BE2C (cell line): ENCODE data around the gene C3orf70.

Source experiments
- DNase-seq: peaks from one replicate; pipeline ENCODE4 v3.0.0-alpha.2; 2020
- H3K27me3 ChIP-seq: fragments of 250-450 bp; sonication (Bioruptor Pico); 2 replicates; pipeline ENCODE4 v1.5.1; 2020; ENCODE audit warnings: mild to moderate bottlenecking
- H3K36me3 ChIP-seq: fragments of 250-450 bp; sonication (Bioruptor Pico); 2 replicates; pipeline ENCODE4 v1.5.1; 2020; ENCODE audit warnings: mild to moderate bottlenecking
- H3K4me1 ChIP-seq: fragments of 250-450 bp; sonication (Bioruptor Pico); 2 replicates; pipeline ENCODE4 v1.5.1; 2020
- H3K4me3 ChIP-seq: 2 replicates; pipeline ENCODE4 v1.5.1; 2011; ENCODE audit warnings: low read depth, low read length
- H3K9me3 ChIP-seq: fragments of 250-450 bp; sonication (Bioruptor Pico); 2 replicates; pipeline ENCODE4 v1.5.1; 2020
- TF ChIP-seq, protein P1 (sequence below): IDR thresholded peaks from 2 replicates; pipeline ENCODE4 v1.5.1; 2012; ENCODE audit warnings: mild to moderate bottlenecking, low read depth, low read length

Gene C3orf70

DNA sequence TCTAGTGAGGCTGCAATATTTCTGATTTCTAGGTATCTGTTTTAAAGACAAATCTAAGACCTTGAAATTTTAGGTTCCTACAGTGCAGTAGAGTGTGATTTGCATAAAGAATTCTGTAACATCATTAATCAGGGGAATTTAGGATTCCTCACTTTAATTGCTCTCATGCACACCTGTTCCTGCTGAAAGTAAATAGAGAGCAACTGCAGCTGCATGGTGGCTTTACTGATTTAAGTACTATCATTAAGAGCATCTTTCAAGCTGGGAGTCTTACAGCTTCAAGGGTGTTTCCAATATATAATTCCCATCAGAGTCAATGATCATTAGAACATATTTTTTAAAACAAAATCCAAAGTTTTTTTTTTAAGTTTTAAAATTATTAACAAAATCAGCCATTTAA lies 36.0 kb upstream of the C3orf70 start:
- Histone ChIP-seq H3K4me1 (no peaks in the 10 kb centered on the region), H3K4me3 (no peak overlapping the region), H3K36me3 (no peaks in the 10 kb centered on the region), H3K9me3 (no peaks in the 10 kb centered on the region), H3K27me3 (no peaks in the 10 kb centered on the region)
- no peak for DNase-seq
- TF ChIP-seq, protein P1, sequence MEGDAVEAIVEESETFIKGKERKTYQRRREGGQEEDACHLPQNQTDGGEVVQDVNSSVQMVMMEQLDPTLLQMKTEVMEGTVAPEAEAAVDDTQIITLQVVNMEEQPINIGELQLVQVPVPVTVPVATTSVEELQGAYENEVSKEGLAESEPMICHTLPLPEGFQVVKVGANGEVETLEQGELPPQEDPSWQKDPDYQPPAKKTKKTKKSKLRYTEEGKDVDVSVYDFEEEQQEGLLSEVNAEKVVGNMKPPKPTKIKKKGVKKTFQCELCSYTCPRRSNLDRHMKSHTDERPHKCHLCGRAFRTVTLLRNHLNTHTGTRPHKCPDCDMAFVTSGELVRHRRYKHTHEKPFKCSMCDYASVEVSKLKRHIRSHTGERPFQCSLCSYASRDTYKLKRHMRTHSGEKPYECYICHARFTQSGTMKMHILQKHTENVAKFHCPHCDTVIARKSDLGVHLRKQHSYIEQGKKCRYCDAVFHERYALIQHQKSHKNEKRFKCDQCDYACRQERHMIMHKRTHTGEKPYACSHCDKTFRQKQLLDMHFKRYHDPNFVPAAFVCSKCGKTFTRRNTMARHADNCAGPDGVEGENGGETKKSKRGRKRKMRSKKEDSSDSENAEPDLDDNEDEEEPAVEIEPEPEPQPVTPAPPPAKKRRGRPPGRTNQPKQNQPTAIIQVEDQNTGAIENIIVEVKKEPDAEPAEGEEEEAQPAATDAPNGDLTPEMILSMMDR: no peak

DNA sequence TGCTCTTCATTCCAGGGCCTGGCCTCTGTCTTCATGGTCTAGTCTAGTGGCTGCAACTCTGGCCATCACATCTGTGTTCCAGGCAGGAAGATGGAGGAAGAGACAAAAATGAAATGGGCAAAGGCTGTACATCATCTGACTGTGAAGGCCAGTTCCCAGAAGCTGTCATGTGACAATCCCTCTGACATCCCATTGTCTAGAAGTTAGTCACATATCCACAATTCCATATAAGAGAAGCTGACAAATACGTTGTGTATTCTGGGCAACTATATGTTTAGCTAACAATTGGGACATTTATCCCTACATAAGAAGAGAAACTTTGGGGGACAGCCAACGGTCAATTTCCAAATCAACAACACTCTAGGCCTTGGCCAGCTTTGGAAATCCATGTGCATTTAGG lies 34.5 kb upstream of the C3orf70 start:
- Histone ChIP-seq H3K27me3 (no peaks in the 10 kb centered on the region), H3K36me3 (no peaks in the 10 kb centered on the region), H3K9me3 (no peaks in the 10 kb centered on the region), H3K4me3 (no peak overlapping the region), H3K4me1 (no peaks in the 10 kb centered on the region)
- TF ChIP-seq, protein P1: no peak
- DNase-seq: no peak

DNA sequence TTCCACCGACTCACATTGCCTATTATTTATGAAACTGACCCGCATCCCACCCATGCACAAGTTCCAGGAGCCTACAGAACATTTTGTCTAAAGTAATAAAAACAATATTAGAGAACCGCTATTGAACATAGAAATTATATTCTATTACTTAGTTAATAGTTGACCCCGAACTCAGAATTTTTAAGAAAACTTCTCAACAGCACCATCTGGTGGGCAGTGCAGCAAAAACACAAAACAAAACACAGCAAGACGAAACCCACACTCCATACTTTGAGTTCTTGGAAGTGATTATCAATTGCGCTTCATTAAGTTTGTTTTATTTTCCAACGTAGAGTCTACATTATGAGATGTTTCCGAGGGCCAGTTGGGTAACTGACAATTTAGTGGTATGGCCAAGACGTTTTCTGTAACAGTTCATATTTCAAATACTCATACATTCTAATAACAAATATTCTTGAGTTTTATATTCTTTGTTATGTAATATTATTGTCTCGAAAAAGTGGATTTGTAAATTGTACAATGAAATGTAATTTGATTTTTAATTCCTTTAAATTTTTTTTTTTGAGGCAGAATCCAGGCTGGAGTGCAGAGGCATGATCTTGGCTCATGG lies 24.0 kb upstream of the C3orf70 start:
- H3K4me3 ChIP-seq: no peak overlapping the region
- TF ChIP-seq, protein P1: peak; percentile 80
- DNase-seq: peak; percentile 52
- H3K27me3 ChIP-seq: no peaks in the 10 kb centered on the region
- no peaks in the 10 kb centered on the region for H3K36me3 ChIP-seq
- no peaks in the 10 kb centered on the region; the same call in 1 of the 2 replicates for H3K4me1 ChIP-seq
- H3K9me3 ChIP-seq: no peaks in the 10 kb centered on the region

DNA sequence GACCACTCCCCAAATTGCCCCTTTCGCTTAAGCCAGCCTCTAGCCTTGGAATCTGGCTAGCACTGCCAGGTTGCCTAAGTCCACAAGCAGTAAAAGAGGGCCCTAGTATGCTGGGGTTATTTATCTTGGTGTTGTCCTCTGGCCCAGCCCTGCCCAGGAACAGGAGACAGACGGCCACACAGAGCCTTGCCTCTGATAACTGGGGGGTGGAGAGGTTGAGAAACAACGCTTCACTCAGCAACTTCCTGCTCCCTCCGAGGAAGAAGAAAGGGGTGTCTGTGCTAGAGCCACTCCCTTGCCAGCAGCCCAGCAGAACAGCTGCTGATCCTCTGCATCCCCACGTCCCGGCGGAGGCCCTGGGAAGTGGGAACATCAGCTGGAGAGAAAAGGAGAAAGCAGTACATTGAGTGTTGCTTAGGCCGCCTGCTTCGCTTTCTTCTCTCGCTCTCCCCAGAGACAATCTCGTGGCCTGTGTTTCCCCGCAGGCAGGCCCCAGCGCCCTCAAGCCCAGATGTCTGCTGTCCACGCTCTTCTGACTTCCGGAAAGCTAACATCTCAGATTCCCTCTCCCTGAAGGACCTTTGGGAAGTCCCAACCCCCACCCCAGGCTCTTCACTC lies 22.6 kb upstream of the C3orf70 start:
- peak overlapping the region; percentile 21 for H3K4me3 ChIP-seq
- peak; percentile 73 for DNase-seq

DNA sequence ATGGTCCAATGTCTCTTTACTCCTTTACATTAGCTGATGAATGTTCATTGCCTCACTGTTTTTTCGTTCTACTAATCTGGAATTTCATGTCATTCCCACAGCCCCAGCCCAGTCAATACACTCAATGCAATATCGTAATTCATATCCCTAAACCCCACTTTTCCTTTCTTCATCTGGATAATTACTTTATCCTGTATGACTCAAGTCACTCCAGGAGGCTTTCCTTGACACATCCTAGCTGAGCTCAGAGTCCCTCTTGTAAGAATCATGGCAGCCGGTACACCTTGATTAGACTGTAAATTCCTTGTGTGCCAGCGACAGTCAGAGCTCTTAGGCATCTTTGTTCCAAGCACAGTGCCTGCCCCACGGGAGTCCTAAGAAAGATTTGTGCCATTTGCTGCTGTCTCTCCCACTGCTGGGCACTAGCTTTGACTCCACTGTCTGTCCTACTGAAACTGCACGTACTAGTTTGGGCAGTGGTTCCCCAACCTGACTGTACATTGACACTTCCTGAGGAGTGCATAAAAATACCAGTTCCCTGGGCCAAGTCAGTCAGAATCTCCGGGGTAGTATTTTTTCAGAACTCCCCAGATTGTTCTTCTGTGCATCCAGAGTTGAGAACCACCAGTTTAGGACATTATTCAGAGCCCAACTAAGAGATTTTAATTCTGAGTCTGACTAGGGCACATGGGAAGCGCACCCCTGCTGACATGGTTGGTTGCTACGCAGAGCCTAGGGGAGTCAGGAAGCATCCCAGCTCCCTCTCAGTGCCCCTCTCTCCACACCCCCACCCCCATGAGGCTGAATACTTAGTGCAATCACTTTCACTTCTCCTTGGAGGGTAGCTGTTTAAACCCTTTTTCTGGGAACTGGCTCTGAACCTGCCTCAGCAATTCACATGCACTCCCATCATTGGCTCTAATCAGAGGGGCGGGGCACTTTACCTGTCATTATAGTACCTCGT lies 19.5 kb upstream of the C3orf70 start:
- H3K4me1 ChIP-seq: no peaks in the 10 kb centered on the region; the same call in 1 of the 2 replicates
- TF ChIP-seq, protein P1: no peak
- no peaks in the 10 kb centered on the region for H3K27me3 ChIP-seq
- no peak overlapping the region for H3K4me3 ChIP-seq
- no peaks in the 10 kb centered on the region for H3K36me3 ChIP-seq
- DNase-seq: no peak
- H3K9me3 ChIP-seq: no peaks in the 10 kb centered on the region

More for the DNA sequence above, 22.6 kb upstream of the C3orf70 start:
- H3K27me3 ChIP-seq: no peaks in the 10 kb centered on the region
- H3K9me3 ChIP-seq: no peaks in the 10 kb centered on the region
- TF ChIP-seq, protein P1: no peak
- no peaks in the 10 kb centered on the region; the same call in 1 of the 2 replicates for H3K4me1 ChIP-seq
- no peaks in the 10 kb centered on the region for H3K36me3 ChIP-seq
